Erythroblast (primary cell): Measurements from ENCODE around the gene KCNMB2.

Experiments
- GATA1 ChIP-seq: IDR thresholded peaks from 2 replicates; pipeline ENCODE4 v1.6.1; 2011; ENCODE audit warnings: low read depth, mild to moderate bottlenecking, control low read depth, low read length, moderate library complexity
- POLR2A ChIP-seq: IDR thresholded peaks from 2 replicates; pipeline ENCODE4 v1.6.1; 2011; ENCODE audit warnings: mild to moderate bottlenecking, low read length

DNA sequence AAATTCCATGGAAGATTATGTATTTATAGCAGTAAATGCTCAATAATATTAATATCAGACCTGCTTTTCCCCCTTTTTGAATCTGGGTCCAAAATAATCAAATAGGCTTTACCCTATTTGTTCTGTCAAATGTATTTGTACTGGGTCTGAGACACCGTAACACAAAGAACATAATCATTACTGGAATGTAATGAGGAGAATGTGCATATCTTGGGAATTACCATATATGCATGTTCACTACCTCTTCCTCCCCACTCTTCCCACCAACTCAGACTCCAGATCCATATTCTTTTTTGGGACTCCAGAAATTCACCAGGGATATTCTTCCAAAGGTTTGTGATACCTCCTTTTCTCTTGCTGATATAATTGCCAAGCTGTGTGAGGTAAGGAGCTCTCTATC, 237.1 kb downstream of the KCNMB2 start:
- TF ChIP-seq POLR2A, result no peak
- TF ChIP-seq GATA1, result no peak
